T-helper 1 cell treated with Interleukin-12 subunit alpha and Interleukin-12 subunit beta and Interleukin-4 antibody, amounts not matched to agents 30 μg/mL and 1 μg/mL, for 36 hours (primary cell): Measurements from ENCODE around the gene GLS.
A peak's percentile ranks its signal among the peaks of the same experiment; 100 is the strongest.

Experiments
- H3K27ac Mint-ChIP-seq: one replicate; pipeline ENCODE4 v1.8.0; 2021; ENCODE audit warnings: mild to moderate bottlenecking, mixed read lengths
- H3K27me3 Mint-ChIP-seq: one replicate; pipeline ENCODE4 v1.8.0; 2021; ENCODE audit warnings: low read depth, mixed read lengths
- H3K36me3 Mint-ChIP-seq: one replicate; pipeline ENCODE4 v1.8.0; 2021; ENCODE audit warnings: low read depth, mixed read lengths
- H3K4me1 Mint-ChIP-seq: one replicate; pipeline ENCODE4 v1.8.0; 2021; ENCODE audit warnings: low read depth, mixed read lengths
- H3K4me3 Mint-ChIP-seq: one replicate; pipeline ENCODE4 v1.8.0; 2021; ENCODE audit warnings: mild to moderate bottlenecking, moderate library complexity, mixed read lengths
- H3K9me3 Mint-ChIP-seq: one replicate; pipeline ENCODE4 v1.8.0; 2021; ENCODE audit warnings: mixed read lengths

The GLS gene

DNA sequence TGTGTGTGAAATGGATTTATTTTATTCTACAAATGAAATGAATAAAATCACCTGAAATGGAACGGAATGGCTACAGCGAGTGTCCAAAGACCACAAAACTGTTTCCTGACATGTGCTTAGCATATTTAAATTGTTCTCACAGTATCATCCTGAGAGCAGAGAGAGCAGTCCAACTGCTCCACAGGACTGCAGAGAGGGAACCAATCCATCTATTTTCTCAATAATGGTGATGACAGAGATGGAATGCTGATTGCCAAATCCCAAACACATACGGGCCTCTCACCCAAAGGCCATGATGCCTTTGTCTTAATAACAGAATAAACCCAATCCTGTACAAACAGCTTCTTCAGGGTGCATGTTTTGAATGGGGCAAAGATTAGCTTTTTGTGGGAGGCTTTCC lies 92.2 kb downstream of the GLS start:
- H3K4me3 Mint-ChIP-seq = no peak overlapping the region
- peaks cover 79% of the 10 kb centered on the region for H3K36me3 Mint-ChIP-seq
- H3K27ac Mint-ChIP-seq = no peak overlapping the region
- peaks cover 43% of the 10 kb centered on the region for H3K4me1 Mint-ChIP-seq
- no peaks in the 10 kb centered on the region for H3K9me3 Mint-ChIP-seq
- no peaks in the 10 kb centered on the region for H3K27me3 Mint-ChIP-seq

- Mint-ChIP-seq H3K36me3 (peaks cover 79% of the 10 kb centered on the region), H3K4me3 (no peak overlapping the region), H3K27me3 (no peaks in the 10 kb centered on the region), H3K4me1 (peaks cover 43% of the 10 kb centered on the region), H3K9me3 (no peaks in the 10 kb centered on the region), H3K27ac (peak overlapping the region; percentile 71)
These were observed 92.6 kb downstream of the GLS start for GRCh38 chr2:190973262-190973661.

GRCh38 chr2:190973726-190974628 lies 93.4 kb downstream of the GLS start:
- peaks cover 39% of the 10 kb centered on the region for H3K4me1 Mint-ChIP-seq
- peak overlapping the region; percentile 71 for H3K27ac Mint-ChIP-seq
- peaks cover 82% of the 10 kb centered on the region for H3K36me3 Mint-ChIP-seq
- no peaks in the 10 kb centered on the region for H3K9me3 Mint-ChIP-seq
- H3K4me3 Mint-ChIP-seq = no peak overlapping the region
- no peaks in the 10 kb centered on the region for H3K27me3 Mint-ChIP-seq

DNA sequence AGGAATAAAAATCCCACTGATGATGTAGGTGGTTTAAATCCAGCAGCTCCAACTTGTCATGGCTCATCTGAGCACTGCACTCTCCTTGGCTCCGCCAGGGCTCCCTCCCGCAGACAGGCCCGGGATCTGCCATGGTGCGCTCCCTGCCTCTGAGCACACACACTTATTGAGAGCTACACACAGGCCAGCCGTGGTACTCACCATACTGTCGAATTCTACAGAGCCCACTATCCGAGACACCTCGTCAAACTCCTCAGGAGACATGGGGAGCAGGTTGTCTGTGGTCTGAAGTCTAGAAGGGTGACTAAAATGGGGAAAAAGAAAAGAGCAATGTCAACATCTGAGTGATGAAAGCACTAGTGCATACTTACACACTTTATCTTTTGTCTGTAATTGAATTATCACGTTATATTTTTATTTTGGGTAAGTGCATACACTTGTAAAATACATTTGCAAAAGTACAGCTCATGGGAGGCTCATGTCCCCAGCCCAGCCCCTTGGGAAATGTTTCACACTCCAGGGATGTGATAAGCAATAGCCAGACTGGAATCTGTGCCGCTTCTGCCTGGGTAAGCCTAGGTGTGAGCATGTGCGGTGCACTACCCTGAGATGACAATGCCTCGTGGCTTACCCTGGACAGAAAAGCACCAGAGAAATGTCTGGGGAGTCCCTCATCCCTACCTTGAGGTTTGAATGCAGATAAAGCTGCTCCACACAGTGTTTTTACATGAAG lies 94.2 kb downstream of the GLS start:
- Mint-ChIP-seq H3K36me3 (peaks cover 80% of the 10 kb centered on the region), H3K9me3 (no peaks in the 10 kb centered on the region), H3K4me3 (no peak overlapping the region), H3K4me1 (peaks cover 36% of the 10 kb centered on the region), H3K27ac (peak overlapping the region; percentile 45), H3K27me3 (no peaks in the 10 kb centered on the region)

DNA sequence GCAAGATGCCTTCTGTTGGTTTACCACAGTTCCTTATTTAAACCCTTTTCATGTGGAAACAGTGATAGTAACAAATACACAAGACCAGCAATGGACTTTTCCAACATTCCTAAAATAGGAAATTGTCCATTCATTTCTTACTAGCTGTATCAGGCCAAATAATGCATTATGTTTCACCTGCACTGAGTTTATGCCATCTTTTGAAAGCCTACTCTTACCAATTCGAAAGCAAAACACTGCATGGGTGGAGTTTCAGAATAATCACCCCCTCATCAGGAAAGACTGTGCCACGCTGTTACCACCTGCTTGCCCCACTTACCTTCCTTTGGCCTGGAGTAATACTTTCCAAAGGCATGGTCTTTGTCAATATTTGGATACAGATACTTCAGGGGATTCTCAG lies 95.9 kb downstream of the GLS start:
- no peak overlapping the region for H3K4me3 Mint-ChIP-seq
- H3K9me3 Mint-ChIP-seq = no peaks in the 10 kb centered on the region
- H3K27ac Mint-ChIP-seq = peak overlapping the region; percentile 20
- H3K27me3 Mint-ChIP-seq = no peaks in the 10 kb centered on the region
- H3K36me3 Mint-ChIP-seq = peaks cover 80% of the 10 kb centered on the region
- H3K4me1 Mint-ChIP-seq = peaks cover 44% of the 10 kb centered on the region

DNA sequence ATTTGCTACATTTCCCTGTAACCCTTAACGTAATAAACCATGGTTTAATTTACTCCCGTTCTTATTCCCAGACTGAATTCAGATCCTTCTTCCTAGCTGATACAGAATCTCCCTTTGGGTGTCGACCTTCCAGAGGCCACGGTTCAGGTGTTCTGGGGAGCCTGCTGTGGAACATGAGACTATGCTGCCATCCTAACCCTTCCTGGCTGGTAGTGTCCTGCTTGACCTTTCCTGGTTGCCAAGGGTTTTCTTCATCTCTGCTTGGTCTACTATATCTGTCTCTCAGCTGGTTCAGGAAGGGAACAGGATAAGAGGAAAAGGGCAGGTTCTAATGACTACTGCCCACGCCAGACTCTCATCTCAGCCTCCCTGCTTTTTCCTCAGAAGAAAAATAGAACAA lies 96.9 kb downstream of the GLS start:
- Mint-ChIP-seq H3K9me3 (no peaks in the 10 kb centered on the region), H3K27ac (peak overlapping the region; percentile 6), H3K4me3 (no peak overlapping the region), H3K27me3 (no peaks in the 10 kb centered on the region), H3K36me3 (peaks cover 85% of the 10 kb centered on the region), H3K4me1 (peaks cover 54% of the 10 kb centered on the region)

GRCh38 chr2:190978389-190979053 lies 97.9 kb downstream of the GLS start:
- Mint-ChIP-seq H3K27ac (no peak overlapping the region), H3K4me1 (peaks cover 57% of the 10 kb centered on the region), H3K9me3 (no peaks in the 10 kb centered on the region), H3K36me3 (peaks cover 88% of the 10 kb centered on the region), H3K4me3 (no peak overlapping the region), H3K27me3 (no peaks in the 10 kb centered on the region)

DNA sequence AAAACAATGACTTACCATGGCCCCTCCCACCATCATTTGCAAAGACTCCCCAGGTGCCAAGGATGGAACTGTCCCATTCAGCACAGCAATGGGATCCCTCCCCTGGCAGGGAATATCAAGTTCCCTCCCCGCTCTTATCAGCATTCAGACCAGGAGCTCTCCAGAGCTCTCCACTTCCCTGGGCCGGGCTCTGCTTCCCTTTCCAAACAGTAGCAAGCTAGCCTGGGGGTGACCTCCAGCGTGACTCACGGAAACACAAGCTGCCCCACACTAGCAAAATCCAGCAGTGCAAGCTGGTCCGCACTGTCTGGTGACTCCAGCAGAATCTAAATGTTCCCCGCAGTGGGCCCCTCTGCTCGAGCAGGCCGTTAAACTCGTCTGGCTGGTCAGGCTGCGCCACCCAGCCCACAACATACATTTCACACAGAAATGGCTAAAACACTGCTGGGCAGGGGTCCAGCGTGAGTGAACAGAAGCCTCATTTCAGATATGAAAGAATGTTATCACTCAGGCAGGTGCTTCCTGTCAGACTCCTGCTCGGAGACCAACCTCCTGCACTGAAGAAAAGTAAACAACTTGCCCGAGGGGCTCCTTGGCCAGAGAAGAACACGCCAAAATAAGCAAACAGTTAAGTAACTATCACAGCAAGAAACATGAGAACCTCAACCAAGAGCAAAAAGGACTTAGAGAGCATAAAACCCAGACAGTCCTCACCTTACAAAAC lies 99.4 kb downstream of the GLS start:
- H3K27me3 Mint-ChIP-seq = no peaks in the 10 kb centered on the region
- H3K27ac Mint-ChIP-seq = peak overlapping the region; percentile 66
- peaks cover 61% of the 10 kb centered on the region for H3K4me1 Mint-ChIP-seq
- H3K9me3 Mint-ChIP-seq = no peaks in the 10 kb centered on the region
- peaks cover 87% of the 10 kb centered on the region for H3K36me3 Mint-ChIP-seq
- no peak overlapping the region for H3K4me3 Mint-ChIP-seq

- no peaks in the 10 kb centered on the region for H3K9me3 Mint-ChIP-seq
- peaks cover 87% of the 10 kb centered on the region for H3K36me3 Mint-ChIP-seq
- no peak overlapping the region for H3K4me3 Mint-ChIP-seq
- no peaks in the 10 kb centered on the region for H3K27me3 Mint-ChIP-seq
- H3K27ac Mint-ChIP-seq = peak overlapping the region; percentile 80
- peaks cover 61% of the 10 kb centered on the region for H3K4me1 Mint-ChIP-seq
These were observed 100.1 kb downstream of the GLS start for GRCh38 chr2:190980630-190981209.

- Mint-ChIP-seq H3K9me3 (no peaks in the 10 kb centered on the region), H3K27me3 (no peaks in the 10 kb centered on the region), H3K4me3 (no peak overlapping the region), H3K4me1 (peaks cover 62% of the 10 kb centered on the region), H3K27ac (peak overlapping the region; percentile 80), H3K36me3 (peaks cover 88% of the 10 kb centered on the region)
These were observed 100.7 kb downstream of the GLS start for GRCh38 chr2:190981333-190981732.

GRCh38 chr2:190981733-190982132 lies 101.1 kb downstream of the GLS start:
- no peak overlapping the region for H3K27ac Mint-ChIP-seq

DNA sequence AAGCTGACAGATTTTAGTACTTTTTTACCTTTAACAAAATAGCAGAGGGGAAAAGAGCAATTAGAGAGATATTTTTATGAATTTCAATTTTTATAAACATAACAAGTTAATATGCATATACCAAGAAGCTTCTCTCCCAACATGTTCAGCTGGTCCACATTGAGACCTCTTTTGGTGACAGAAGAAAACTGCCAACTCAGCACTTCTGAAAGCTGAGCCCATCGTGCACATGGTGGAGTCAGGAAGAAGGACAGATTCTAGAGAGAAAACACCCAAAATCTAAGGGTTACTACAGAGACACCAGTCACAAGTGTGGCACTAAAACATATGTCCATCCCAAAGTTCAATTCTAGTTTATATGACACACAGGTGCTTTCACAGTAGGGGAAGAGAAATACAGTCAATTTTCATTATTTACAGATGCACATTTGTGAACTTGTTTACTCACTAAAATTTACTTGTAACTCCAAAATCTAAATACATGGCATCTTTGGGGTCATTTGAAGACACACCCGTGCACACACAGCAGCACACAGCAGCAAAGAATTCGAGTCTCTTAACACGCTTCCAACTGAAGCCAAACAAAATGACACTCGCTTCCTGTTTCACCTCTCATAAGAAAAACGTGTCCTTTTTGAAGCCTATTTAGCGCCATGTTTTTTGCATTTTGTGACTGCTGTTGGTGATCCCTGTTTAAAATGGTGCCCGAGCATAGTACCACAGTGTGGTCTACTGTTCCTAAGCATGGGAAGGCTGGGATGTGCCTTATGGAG lies 101.8 kb downstream of the GLS start:
- Mint-ChIP-seq H3K4me1 (peaks cover 64% of the 10 kb centered on the region), H3K27me3 (no peaks in the 10 kb centered on the region), H3K9me3 (no peaks in the 10 kb centered on the region), H3K4me3 (no peak overlapping the region), H3K27ac (peak overlapping the region; percentile 57), H3K36me3 (peaks cover 89% of the 10 kb centered on the region)

More at GRCh38 chr2:190981733-190982132, 101.1 kb downstream of the GLS start:
- Mint-ChIP-seq H3K9me3 (no peaks in the 10 kb centered on the region), H3K27me3 (no peaks in the 10 kb centered on the region), H3K4me1 (peaks cover 62% of the 10 kb centered on the region), H3K4me3 (no peak overlapping the region), H3K36me3 (peaks cover 87% of the 10 kb centered on the region)

- H3K36me3 Mint-ChIP-seq = peaks cover 84% of the 10 kb centered on the region
- no peak overlapping the region for H3K4me3 Mint-ChIP-seq
- H3K27ac Mint-ChIP-seq = peak overlapping the region; percentile 57
- peaks cover 66% of the 10 kb centered on the region for H3K4me1 Mint-ChIP-seq
- H3K9me3 Mint-ChIP-seq = no peaks in the 10 kb centered on the region
- no peaks in the 10 kb centered on the region for H3K27me3 Mint-ChIP-seq
These were observed 104.0 kb downstream of the GLS start for GRCh38 chr2:190984595-190984994.
